Central memory CD8-positive, alpha-beta T cell (primary cell): ENCODE results near the gene LACTBL1.
"Not testable (repeated sequence)": the region's sequence is repeated elsewhere in the genome, so short reads cannot be mapped to it uniquely, and the experiment has no call there.

Experiments
- ATAC-seq: fragments of 150-1000 bp; cut with Tn5 transposase; replicated peaks from 2 replicates; pipeline ENCODE4 v1.10.0; 2022; ENCODE audit warnings: mild to moderate bottlenecking, moderate FRiP score, moderate number of reproducible peaks; ENCODE audit not compliant: poor library complexity, severe bottlenecking; ENCODE audit errors: extremely low read depth
- DNase-seq, 2 donors: peaks; one replicate each; pipeline ENCODE4 v3.0.0; 2021; ENCODE audit warnings: low spot score in 2 of 2
- H3K27ac Mint-ChIP-seq: one replicate; pipeline ENCODE4 v1.8.0; 2022; ENCODE audit warnings: low read depth, mild to moderate bottlenecking, moderate library complexity, mixed read lengths
- H3K27me3 Mint-ChIP-seq: one replicate; pipeline ENCODE4 v1.8.0; 2022; ENCODE audit warnings: mixed read lengths
- H3K36me3 Mint-ChIP-seq: one replicate; pipeline ENCODE4 v1.8.0; 2022; ENCODE audit warnings: mild to moderate bottlenecking, moderate library complexity, mixed read lengths; ENCODE audit not compliant: insufficient read depth
- H3K4me1 Mint-ChIP-seq: one replicate; pipeline ENCODE4 v1.8.0; 2022; ENCODE audit warnings: mixed read lengths
- H3K4me3 Mint-ChIP-seq: one replicate; pipeline ENCODE4 v1.8.0; 2022; ENCODE audit warnings: mild to moderate bottlenecking, moderate library complexity, mixed read lengths
- H3K9me3 Mint-ChIP-seq: one replicate; pipeline ENCODE4 v1.8.0; 2022; ENCODE audit warnings: mixed read lengths

The LACTBL1 gene

DNA sequence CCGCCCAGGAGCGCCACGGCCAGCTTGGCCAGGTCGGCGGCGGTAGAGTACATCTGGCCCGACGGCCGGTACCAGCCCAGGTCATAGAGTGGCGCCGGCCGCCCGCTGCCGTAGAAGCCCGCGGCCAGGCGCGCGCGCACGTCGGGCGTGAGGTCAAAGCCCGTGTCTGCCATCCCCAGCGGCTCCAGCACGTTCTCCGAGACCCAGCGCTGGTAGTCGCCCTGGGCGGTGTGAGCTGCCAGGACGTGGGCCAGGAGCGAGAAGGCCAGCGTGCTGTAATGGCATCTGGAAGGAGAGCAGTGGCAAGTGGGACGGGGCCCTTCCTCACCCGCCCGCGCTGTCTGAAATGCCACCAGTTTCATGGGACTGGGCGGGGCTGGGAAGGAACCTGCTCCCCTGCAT is 18.9 kb downstream of the LACTBL1 start:
- Mint-ChIP-seq H3K36me3 (no peaks in the 10 kb centered on the region), H3K27ac (no peak overlapping the region), H3K4me3 (no peak overlapping the region), H3K9me3 (no peaks in the 10 kb centered on the region), H3K27me3 (peaks cover 47% of the 10 kb centered on the region), H3K4me1 (no peaks in the 10 kb centered on the region)
- ATAC-seq = no peak
- no peak for DNase-seq

- no peak for DNase-seq
- H3K4me3 Mint-ChIP-seq = no peak overlapping the region
- peaks cover 47% of the 10 kb centered on the region for H3K27me3 Mint-ChIP-seq
Measured at GRCh38 chr1:22953057-22953739, 19.5 kb downstream of the LACTBL1 start.

GRCh38 chr1:22952694-22953056 is 20.0 kb downstream of the LACTBL1 start:
- no peak for ATAC-seq
- Mint-ChIP-seq H3K4me1 (no peaks in the 10 kb centered on the region), H3K9me3 (no peaks in the 10 kb centered on the region), H3K4me3 (no peak overlapping the region), H3K27me3 (peaks cover 51% of the 10 kb centered on the region), H3K36me3 (peaks cover 2% of the 10 kb centered on the region), H3K27ac (no peak overlapping the region)
- DNase-seq = no peak

More at GRCh38 chr1:22953057-22953739, 19.5 kb downstream of the LACTBL1 start:
- H3K9me3 Mint-ChIP-seq = no peaks in the 10 kb centered on the region
- no peaks in the 10 kb centered on the region for H3K4me1 Mint-ChIP-seq
- H3K27ac Mint-ChIP-seq = no peak overlapping the region
- no peak for ATAC-seq
- peaks cover 2% of the 10 kb centered on the region for H3K36me3 Mint-ChIP-seq

DNA sequence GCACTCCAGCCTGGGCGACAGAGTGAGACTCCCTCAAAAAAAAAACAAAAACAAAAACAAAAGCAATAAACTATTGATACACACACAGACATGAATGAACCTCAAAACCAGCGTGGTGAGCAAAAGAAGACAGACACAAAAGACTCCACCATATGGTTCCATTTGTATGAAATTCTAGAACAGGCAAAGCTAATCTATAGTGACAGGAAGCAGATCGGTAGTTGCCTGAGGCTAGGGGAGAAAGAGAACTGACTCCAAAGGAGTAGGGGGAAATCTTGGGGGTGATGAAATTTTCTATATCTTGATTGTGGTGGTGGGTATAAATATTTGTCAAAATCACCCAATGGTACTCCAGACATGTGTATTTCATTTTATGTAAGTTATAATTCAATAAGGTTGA is 20.9 kb downstream of the LACTBL1 start:
- Mint-ChIP-seq H3K36me3 (peaks cover 2% of the 10 kb centered on the region), H3K27ac (no peak overlapping the region), H3K27me3 (peaks cover 51% of the 10 kb centered on the region), H3K4me3 (no peak overlapping the region), H3K4me1 (no peaks in the 10 kb centered on the region), H3K9me3 (no peaks in the 10 kb centered on the region)
- DNase-seq = no peak
- no peak for ATAC-seq

DNA sequence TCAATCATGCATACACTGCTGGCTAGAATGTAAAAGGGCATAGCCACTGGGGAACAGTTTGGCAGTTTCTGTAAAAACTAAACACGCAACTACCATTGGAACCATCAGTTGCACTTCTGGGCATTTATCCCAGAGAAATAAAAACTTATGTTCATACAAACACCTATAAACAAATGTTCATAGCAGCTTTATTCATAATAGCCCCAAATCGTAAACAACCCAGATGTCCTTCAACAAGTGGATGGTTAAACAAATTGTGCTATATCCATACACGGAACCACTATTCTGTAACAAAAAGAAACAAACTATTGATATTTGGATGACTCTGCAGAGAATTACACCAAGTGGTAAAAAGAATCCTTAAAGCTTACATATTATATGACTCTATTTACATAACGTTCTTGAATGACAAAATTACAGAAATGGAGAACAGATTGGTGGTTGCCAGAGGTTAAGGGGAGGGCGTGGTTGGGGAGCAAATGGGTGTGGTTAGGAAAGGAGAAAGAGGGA is 22.8 kb downstream of the LACTBL1 start:
- Mint-ChIP-seq H3K36me3 (peaks cover 2% of the 10 kb centered on the region), H3K27me3 (peaks cover 57% of the 10 kb centered on the region), H3K27ac (no peak overlapping the region), H3K4me3 (no peak overlapping the region), H3K9me3 (no peaks in the 10 kb centered on the region), H3K4me1 (no peaks in the 10 kb centered on the region)
- ATAC-seq (no peak), DNase-seq (no peak)

GRCh38 chr1:22945171-22945570 is 27.5 kb downstream of the LACTBL1 start:
- not testable (repeated sequence) for ATAC-seq, H3K36me3 Mint-ChIP-seq, H3K4me1 Mint-ChIP-seq, DNase-seq, H3K4me3 Mint-ChIP-seq, H3K9me3 Mint-ChIP-seq, H3K27ac Mint-ChIP-seq
- peaks cover 58% of the 10 kb centered on the region for H3K27me3 Mint-ChIP-seq

GRCh38 chr1:22944346-22945055 is 28.2 kb downstream of the LACTBL1 start:
- no peak overlapping the region for H3K27ac Mint-ChIP-seq
- no peak for DNase-seq
- no peak for ATAC-seq
- peaks cover 58% of the 10 kb centered on the region for H3K27me3 Mint-ChIP-seq
- H3K4me1 Mint-ChIP-seq = no peaks in the 10 kb centered on the region
- peaks cover 6% of the 10 kb centered on the region for H3K9me3 Mint-ChIP-seq
- H3K4me3 Mint-ChIP-seq = no peak overlapping the region
- H3K36me3 Mint-ChIP-seq = peaks cover 2% of the 10 kb centered on the region

DNA sequence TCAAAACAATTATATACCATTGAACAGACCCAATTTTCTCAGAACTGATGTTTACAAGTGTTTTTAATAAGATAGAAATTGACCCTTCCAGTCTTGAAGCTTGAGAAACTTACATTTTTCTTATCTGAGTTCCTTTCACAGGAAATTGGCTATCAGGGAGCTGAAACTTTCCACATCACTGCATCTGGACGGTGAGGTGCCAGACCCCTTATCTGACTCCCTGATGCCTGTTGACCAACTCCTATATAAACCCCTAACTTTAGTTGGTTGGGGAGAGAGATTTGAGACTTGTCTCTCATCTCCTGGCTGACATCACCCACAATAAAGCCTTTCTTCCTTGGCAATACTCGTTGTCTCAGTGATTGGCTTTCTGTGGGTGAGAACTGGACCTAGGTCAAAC is 31.4 kb downstream of the LACTBL1 start:
- DNase-seq = no peak
- Mint-ChIP-seq H3K4me1 (no peaks in the 10 kb centered on the region), H3K4me3 (no peak overlapping the region), H3K27ac (no peak overlapping the region), H3K27me3 (peaks cover 43% of the 10 kb centered on the region), H3K36me3 (no peaks in the 10 kb centered on the region), H3K9me3 (peaks cover 6% of the 10 kb centered on the region)
- ATAC-seq = no peak

- Mint-ChIP-seq H3K27ac (no peak overlapping the region), H3K27me3 (peaks cover 17% of the 10 kb centered on the region), H3K4me3 (no peak overlapping the region), H3K9me3 (peaks cover 6% of the 10 kb centered on the region), H3K4me1 (no peaks in the 10 kb centered on the region), H3K36me3 (no peaks in the 10 kb centered on the region)
- ATAC-seq = no peak
- no peak for DNase-seq
Measured at GRCh38 chr1:22936681-22937080, 36.0 kb downstream of the LACTBL1 start.

DNA sequence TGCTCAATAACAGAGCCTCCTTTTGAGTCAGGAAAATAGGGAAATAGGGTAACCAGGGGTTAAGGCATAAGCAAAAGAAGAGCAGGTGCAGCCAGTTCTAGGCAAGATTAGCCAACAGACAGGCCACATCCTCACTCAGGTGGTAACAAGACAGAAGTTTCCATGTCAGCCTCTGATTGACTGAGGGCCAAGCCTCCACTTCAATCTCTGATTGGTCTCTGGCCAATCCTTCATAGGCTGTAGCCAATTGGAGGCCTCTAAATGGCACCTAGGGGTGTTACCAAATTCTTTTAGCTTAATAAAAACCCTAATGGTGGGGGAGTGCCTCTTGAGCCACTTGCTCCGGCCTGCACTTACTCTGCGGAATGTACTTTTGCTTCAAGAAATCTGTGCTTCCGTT is 37.2 kb downstream of the LACTBL1 start:
- no peak for DNase-seq
- Mint-ChIP-seq H3K4me1 (no peaks in the 10 kb centered on the region), H3K27ac (no peak overlapping the region), H3K36me3 (no peaks in the 10 kb centered on the region), H3K27me3 (peaks cover 12% of the 10 kb centered on the region), H3K9me3 (peaks cover 3% of the 10 kb centered on the region), H3K4me3 (no peak overlapping the region)
- no peak for ATAC-seq

DNA sequence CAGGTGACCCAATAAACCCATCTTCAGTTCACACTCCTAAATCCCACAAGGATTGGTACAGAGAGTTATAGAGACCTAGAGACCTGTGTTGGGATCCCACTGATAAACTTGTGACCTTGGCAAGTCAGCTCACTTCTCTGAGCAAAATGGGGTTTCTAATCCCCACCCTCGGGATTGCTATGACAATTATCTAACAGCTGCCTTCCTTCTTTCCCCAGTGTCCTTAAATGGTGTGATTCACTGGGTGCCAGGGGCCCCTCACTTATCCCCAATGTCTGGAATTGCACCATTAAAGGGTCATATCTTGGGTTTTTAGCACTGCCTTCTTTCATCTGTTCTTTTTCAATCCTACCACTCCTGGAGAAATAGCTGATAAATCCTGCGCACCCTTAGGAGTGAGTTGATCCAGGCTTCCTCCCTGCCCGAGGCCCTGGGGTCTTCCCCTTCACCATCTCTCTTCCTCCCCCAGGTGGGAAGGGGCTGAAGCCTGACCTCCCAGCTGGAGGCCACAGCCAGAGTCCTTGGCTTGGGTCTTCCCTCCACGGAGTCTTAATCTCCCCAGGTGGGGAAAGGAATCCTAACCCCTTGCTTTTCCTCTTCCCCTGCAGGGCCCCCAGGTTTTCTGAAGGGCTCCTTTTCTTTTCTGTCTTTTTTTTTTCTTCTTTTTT is 39.7 kb downstream of the LACTBL1 start:
- no peak overlapping the region for H3K27ac Mint-ChIP-seq
- H3K27me3 Mint-ChIP-seq = peaks cover 23% of the 10 kb centered on the region
- H3K36me3 Mint-ChIP-seq = no peaks in the 10 kb centered on the region
- H3K9me3 Mint-ChIP-seq = no peaks in the 10 kb centered on the region
- H3K4me1 Mint-ChIP-seq = no peaks in the 10 kb centered on the region
- ATAC-seq (no peak), DNase-seq (no peak)
- H3K4me3 Mint-ChIP-seq = no peak overlapping the region

- no peak for DNase-seq
- Mint-ChIP-seq H3K27ac (no peak overlapping the region), H3K9me3 (no peaks in the 10 kb centered on the region), H3K4me1 (no peaks in the 10 kb centered on the region), H3K4me3 (no peak overlapping the region), H3K36me3 (no peaks in the 10 kb centered on the region), H3K27me3 (peaks cover 46% of the 10 kb centered on the region)
- ATAC-seq = no peak
Measured at GRCh38 chr1:22930240-22930912, 42.3 kb downstream of the LACTBL1 start.
